AG04449 (cell line): ENCODE measurements around the gene SKAP1.

Experiments used
- CTCF ChIA-PET: fragments of 350-600 bp; formaldehyde crosslinking; extraction: SDS; loops from one replicate; lab custom pipeline; 2021; ENCODE audit warnings: antibody characterized with exemption; lab: Yijun Ruan, JAX
- POLR2A ChIA-PET: fragments of 400-600, 350-600 bp; formaldehyde crosslinking; extraction: SDS; loops from one replicate; lab custom pipeline; 2020; ENCODE audit warnings: antibody characterized with exemption, inconsistent platforms; lab: Yijun Ruan, JAX
- DNase-seq: peaks from one replicate; pipeline ENCODE4 v3.0.0-alpha.2; 2010; ENCODE audit warnings: low read depth, low spot score
- H3K4me3 ChIP-seq: 2 replicates; pipeline ENCODE4 v1.5.1; 2011; ENCODE audit warnings: low read depth, mild to moderate bottlenecking, control low read depth, low read length
- TF ChIP-seq, protein P1 (sequence below): IDR thresholded peaks from one replicate; pipeline ENCODE4 v1.5.1; 2011; ENCODE audit warnings: mild to moderate bottlenecking, moderate library complexity, low read length, control low read depth, inconsistent platforms; ENCODE audit not compliant: insufficient read depth; ENCODE audit errors: missing control alignments

SKAP1 gene

DNA sequence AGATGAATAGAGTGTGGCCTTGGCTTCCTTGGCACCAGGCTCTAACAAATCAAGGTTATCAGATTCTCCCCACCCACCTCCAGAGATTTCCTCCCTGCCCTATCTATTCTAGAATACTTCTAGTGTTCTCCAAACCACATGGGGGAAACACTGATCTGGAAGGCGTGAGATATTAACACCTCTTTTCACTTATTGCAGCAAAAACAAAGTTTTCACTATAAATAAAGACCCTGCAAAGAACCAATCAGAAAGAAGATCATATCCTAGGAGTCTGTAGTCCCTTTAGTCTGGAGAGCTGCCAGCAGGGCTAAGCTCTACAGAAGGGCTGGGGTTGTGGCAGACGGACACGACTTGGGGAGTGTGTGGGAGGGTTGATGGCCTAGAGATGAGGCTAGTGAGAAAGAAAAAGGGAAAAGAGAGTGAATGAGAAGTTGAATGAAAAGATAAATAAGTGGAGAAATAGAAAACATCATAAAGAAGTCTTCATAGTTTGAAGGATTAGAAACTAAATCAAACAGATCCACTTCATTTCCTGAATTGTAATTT is 8.6 kb upstream of the SKAP1 start:
- no peak for DNase-seq
- TF ChIP-seq, protein P1, sequence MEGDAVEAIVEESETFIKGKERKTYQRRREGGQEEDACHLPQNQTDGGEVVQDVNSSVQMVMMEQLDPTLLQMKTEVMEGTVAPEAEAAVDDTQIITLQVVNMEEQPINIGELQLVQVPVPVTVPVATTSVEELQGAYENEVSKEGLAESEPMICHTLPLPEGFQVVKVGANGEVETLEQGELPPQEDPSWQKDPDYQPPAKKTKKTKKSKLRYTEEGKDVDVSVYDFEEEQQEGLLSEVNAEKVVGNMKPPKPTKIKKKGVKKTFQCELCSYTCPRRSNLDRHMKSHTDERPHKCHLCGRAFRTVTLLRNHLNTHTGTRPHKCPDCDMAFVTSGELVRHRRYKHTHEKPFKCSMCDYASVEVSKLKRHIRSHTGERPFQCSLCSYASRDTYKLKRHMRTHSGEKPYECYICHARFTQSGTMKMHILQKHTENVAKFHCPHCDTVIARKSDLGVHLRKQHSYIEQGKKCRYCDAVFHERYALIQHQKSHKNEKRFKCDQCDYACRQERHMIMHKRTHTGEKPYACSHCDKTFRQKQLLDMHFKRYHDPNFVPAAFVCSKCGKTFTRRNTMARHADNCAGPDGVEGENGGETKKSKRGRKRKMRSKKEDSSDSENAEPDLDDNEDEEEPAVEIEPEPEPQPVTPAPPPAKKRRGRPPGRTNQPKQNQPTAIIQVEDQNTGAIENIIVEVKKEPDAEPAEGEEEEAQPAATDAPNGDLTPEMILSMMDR, result no peak
- ChIA-PET POLR2A (no interaction called here), CTCF (interaction anchor here (1.6 to 3.3 kb wide), 4 partner anchors 10 to 131 kb away, joined by 3 to 12 read pairs (median 6); no protein-coding TSS in a partner anchor)
- no peak overlapping the region for H3K4me3 ChIP-seq

DNA sequence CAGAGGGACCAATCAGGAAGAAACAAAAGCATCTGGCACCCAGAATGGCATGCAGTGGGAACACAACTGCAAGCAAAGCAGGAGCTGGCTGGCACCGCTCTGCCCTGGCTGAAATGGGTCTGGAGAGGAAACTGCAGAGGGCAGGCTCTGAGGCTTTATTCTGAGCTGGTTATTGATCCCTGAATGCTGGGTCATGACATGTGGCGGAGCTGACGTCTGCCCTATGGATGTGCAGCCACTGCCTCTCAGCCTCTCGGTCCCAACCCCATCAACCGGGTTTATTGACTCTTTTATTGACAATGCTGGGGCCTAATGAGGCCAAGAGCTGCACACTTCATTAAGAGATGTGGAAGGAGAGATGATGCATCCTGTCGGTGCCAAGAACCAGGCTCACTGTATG is 3.9 kb upstream of the SKAP1 start:
- ChIA-PET CTCF (interaction anchor here (1.4 to 2.5 kb wide), 3 partner anchors 13 to 167 kb away, joined by 3 to 7 read pairs (median 6); no protein-coding TSS in a partner anchor), POLR2A (no interaction called here)
- no peak for DNase-seq
- TF ChIP-seq, protein P1, result no peak
- H3K4me3 ChIP-seq, result no peak overlapping the region

DNA sequence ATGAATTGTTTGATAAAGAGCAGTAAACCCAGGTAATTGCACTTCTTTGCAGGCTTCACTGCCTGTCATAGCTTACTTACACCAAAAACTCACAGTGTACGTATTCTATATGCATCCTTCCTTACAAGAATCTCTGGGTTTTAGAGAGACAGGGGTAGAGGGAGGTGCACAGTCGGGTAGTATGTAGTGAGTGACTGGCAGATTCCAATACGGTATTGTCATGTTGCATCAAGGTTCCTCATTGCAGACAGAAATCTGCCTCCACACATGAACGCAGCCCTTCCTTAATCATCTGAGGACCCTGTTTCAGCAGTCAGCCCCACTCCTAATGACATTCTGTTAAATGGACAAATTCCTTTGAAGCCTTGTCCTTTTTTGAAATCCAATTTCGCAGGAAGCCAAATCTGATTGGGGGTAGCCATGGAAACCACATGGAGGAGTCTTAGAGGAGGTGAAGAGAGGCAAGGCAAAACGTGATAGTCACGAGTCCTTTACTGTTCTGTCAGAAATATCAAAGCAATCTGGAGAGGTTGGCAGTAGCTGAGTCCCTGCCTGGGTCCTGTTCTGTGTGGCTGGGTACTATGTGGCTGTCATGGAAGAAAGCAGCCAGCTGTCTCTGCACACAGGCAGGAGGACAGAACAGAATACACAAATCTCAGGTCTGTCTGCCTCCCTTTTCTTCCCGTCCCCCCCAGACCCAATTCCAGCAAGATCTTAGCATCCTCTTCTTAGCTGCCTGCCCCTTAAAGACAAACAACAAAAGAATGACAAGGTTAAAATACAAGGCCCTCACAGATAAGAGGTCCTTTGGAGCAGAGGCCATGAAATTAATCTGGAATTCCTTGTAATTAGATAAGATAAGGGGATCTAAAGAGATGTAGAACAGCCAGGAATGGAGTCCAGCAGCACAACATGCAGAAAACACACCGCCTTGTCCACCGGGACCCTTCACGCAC is 3.1 kb upstream of the SKAP1 start:
- ChIA-PET POLR2A (no interaction called here), CTCF (interaction anchor here (0.6 to 2.5 kb wide), 3 partner anchors 24 to 168 kb away, joined by 3 to 7 read pairs (median 3); no protein-coding TSS in a partner anchor)
- TF ChIP-seq, protein P1, result no peak
- H3K4me3 ChIP-seq, result no peak overlapping the region
- no peak for DNase-seq

DNA sequence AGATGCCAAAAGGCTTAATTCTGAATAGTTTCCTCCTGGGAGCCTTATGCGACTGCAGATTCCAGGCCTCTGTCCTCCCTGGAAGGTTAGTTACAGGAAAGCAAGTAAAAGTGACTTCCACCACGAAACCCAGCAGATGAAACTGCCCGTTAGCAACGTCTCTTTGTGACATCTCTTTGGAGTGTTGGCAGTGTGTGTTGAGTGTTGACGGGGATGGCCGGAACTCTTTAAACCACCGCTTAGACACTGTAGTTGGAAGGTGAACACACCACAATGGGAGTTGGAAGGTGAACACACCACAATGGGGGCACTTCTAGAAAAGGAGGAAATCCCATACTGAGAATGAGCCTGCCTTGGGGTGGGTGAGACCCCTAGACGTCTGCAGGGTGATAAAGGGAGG is 858 bp downstream of the SKAP1 start:
- DNase-seq, result no peak
- H3K4me3 ChIP-seq, result no peak overlapping the region
- TF ChIP-seq, protein P1, result no peak
- ChIA-PET CTCF (no interaction called here), POLR2A (no interaction called here)

DNA sequence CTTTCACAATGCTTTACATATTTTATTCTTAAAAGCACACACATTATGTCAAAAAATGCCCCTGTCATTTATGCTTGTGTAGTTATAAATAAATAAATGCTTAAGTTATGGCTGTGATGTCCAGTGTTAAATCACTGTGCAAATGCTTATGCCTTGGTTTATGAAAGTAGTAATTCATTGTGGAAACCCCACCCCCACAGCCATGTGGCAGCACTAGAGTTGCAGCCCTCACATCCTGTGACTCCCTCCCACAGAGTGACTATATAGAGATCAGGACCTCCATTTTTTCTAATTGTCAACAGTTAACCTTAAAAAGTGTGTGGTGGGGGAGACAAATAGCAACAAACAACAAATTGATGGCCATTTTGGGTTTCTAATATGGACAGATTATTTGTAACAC is 2.4 kb downstream of the SKAP1 start:
- DNase-seq, result no peak
- TF ChIP-seq, protein P1, result no peak
- ChIA-PET POLR2A (no interaction called here), CTCF (interaction anchor here (1.0 to 1.3 kb wide), 2 partner anchors 19 to 44 kb away, joined by 3 read pairs; no protein-coding TSS in a partner anchor)
- H3K4me3 ChIP-seq, result no peak overlapping the region

DNA sequence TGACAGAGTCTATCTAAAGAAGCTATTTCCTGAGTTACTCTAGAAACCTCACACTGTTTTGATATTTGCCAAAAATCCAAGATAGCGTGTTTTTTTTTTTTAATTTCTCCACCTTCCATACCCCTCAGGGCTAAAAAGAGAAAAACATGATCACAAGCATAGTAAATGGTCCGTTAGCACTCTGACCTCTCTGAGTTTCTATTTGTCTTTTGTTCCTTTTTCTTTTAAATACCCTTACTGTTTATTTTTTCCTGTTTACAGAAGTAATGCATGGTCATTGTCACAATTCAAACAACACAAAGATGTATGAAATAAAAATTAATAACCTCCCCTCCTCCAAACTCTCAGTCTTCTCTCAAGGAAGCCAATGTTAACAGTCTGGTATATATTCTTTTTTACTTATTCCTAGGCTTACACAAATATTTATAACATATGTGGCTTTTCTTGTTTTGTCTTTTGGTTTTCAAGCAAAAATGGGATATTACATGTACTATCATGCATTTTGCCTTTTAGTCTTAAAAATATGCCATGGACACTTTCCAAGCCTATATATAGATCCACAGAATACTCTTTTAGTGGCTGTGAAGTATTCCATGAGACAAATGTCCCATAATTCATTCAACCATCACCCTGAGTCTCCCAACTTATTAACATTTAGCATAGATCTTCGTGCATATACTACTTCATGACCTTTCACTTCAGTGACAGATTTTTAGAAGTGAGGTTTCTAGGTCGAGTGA is 3.1 kb downstream of the SKAP1 start:
- no peak for DNase-seq
- ChIA-PET POLR2A (no interaction called here), CTCF (interaction anchor here (1.3 kb wide), 1 partner anchor 20 kb away, joined by 3 read pairs; no protein-coding TSS in a partner anchor)
- TF ChIP-seq, protein P1, result no peak
- no peak overlapping the region for H3K4me3 ChIP-seq
